A549 (cell line): ENCODE measurements around the gene BANF2. TPM values are rescaled to one million over a fixed set of nuclear protein-coding genes. Genes with fewer than 3 reads are reported as not detected.

Source experiments
- ATAC-seq, 2 experiments: fragments of 200-7000 bp in 1 of 2; fragments of >200 bp in 1 of 2; cut with Nextera tagmentation in 1 of 2; cut with Tn5 transposase in 1 of 2; 3 replicates each; pipeline versions ENCODE4 v1.8.0 to v1.9.1; 2018 to 2020; ENCODE audit warnings: mild to moderate bottlenecking in 1 of 2, moderate library complexity in 1 of 2
- CTCF ChIA-PET: fragments of 300-600 bp; sonication (Branson Sonifier 250); formaldehyde crosslinking; extraction: SDS; loops from one replicate; lab custom pipeline; 2021; ENCODE audit warnings: antibody characterized with exemption, inconsistent platforms; lab: Yijun Ruan, JAX
- POLR2A ChIA-PET: fragments of 350-600 bp; formaldehyde crosslinking; extraction: SDS; loops from one replicate; lab custom pipeline; 2021; ENCODE audit warnings: antibody characterized with exemption, inconsistent platforms; lab: Yijun Ruan, JAX
- DNase-seq, 2 experiments: peaks; one replicate each; pipeline versions ENCODE4 v3.0.0 to v3.0.0-alpha.2; 2011 to 2016; ENCODE audit warnings: low read depth in 1 of 2, low spot score in 1 of 2
- FAIRE-seq: peaks from 2 replicates; lab custom pipeline; 2011; peaks lifted over from hg19 to GRCh38; lab: Jason Lieb, UNC
- H3K27ac ChIP-seq, 2 experiments: fragments of >200 bp; sonication (Bioruptor Twin); formaldehyde crosslinking; 3 replicates each; pipeline ENCODE4 v1.5.1; 2016 to 2017
- H3K4me1 ChIP-seq: fragments of >200 bp; sonication (Bioruptor Twin); formaldehyde crosslinking; 3 replicates; pipeline ENCODE4 v1.6.1; 2016
- H3K4me2 ChIP-seq: fragments of >200 bp; sonication (Bioruptor Twin); formaldehyde crosslinking; 3 replicates; pipeline ENCODE4 v1.6.1; 2016
- H3K4me3 ChIP-seq: fragments of >200 bp; sonication (Bioruptor Twin); formaldehyde crosslinking; 3 replicates; pipeline ENCODE4 v1.5.1; 2016
- H3K9me3 ChIP-seq: fragments of >200 bp; sonication (Bioruptor Twin); formaldehyde crosslinking; 3 replicates; pipeline ENCODE4 v1.6.1; 2016
- BHLHE40 ChIP-seq: IDR thresholded peaks from 2 replicates; pipeline ENCODE4 v1.6.1; 2012; ENCODE audit warnings: low read depth, low read length, inconsistent platforms
- CBX8 ChIP-seq: fragments of 200-600 bp; sonication (generic); IDR thresholded peaks from 2 replicates; pipeline ENCODE4 v1.6.1; 2016
- CEBPB ChIP-seq, 2 experiments: fragments of >200 bp in 1 of 2; sonication (Bioruptor Twin) in 1 of 2; formaldehyde crosslinking in 1 of 2; IDR thresholded peaks; 2 replicates each; pipeline ENCODE4 v1.6.1; 2012 to 2016
- CHD4 ChIP-seq: fragments of 200-600 bp; sonication (generic); IDR thresholded peaks from 2 replicates; pipeline ENCODE4 v1.6.1; 2016; ENCODE audit warnings: antibody characterized with exemption, mild to moderate bottlenecking, borderline replicate concordance
- CTCF ChIP-seq: fragments of >200 bp; sonication (Bioruptor Twin); formaldehyde crosslinking; IDR thresholded peaks from 3 replicates; pipeline ENCODE4 v1.5.1; 2016
- ELK1 ChIP-seq: fragments of 150-350 bp; IDR thresholded peaks from 2 replicates; pipeline ENCODE4 v1.6.1; 2014; ENCODE audit warnings: low read depth, mild to moderate bottlenecking, low read length
- HDAC2 ChIP-seq: fragments of 200-600 bp; sonication (generic); IDR thresholded peaks from 2 replicates; pipeline ENCODE4 v1.6.1; 2016
- HES2 ChIP-seq: fragments of >200 bp; sonication (Bioruptor Twin); formaldehyde crosslinking; IDR thresholded peaks from 2 replicates; pipeline ENCODE4 v1.6.1; 2016
- HEYL ChIP-seq: fragments of 250-450 bp; sonication (Bioruptor Pico); IDR thresholded peaks from 2 replicates; pipeline ENCODE4 v1.8.0; 2021; ENCODE audit warnings: mild to moderate bottlenecking, moderate library complexity
- HOXB5 ChIP-seq: fragments of 250-450 bp; sonication (Bioruptor Pico); IDR thresholded peaks from 2 replicates; pipeline ENCODE4 v1.5.0; 2020; ENCODE audit warnings: mild to moderate bottlenecking, moderate library complexity
- KDM5A ChIP-seq: fragments of 200-600 bp; sonication (generic); IDR thresholded peaks from 2 replicates; pipeline ENCODE4 v1.6.1; 2016; ENCODE audit warnings: antibody characterized with exemption, mild to moderate bottlenecking
- MAFK ChIP-seq: fragments of 450-650 bp; IDR thresholded peaks from 2 replicates; pipeline ENCODE4 v1.6.1; 2014; ENCODE audit not compliant: partially characterized antibody
- MAX ChIP-seq: IDR thresholded peaks from 2 replicates; pipeline ENCODE4 v1.6.1; 2012
- NPAS2 ChIP-seq: fragments of 250-450 bp; sonication (Bioruptor Pico); IDR thresholded peaks from 2 replicates; pipeline ENCODE4 v1.8.0; 2022; ENCODE audit warnings: mild to moderate bottlenecking, moderate library complexity, borderline replicate concordance
- NR3C1 ChIP-seq: fragments of >200 bp; sonication (Bioruptor Twin); formaldehyde crosslinking; IDR thresholded peaks from 3 replicates; pipeline ENCODE4 v1.6.1; 2017
- POLR2AphosphoS2 ChIP-seq: conservative IDR thresholded peaks from 2 replicates; pipeline ENCODE4 v1.6.1; 2012; ENCODE audit warnings: low read length, improper control_type of control experiment, inconsistent platforms
- RAD21 ChIP-seq, 2 experiments: fragments of >200 bp in 1 of 2; sonication (Bioruptor Twin) in 1 of 2; formaldehyde crosslinking in 1 of 2; IDR thresholded peaks in 1 of 2; conservative IDR thresholded peaks in 1 of 2; 2 replicates in 1 of 2; 3 replicates in 1 of 2; pipeline ENCODE4 v1.6.1; 2012 to 2018; ENCODE audit warnings: inconsistent platforms in 1 of 2
- RARB ChIP-seq: fragments of 250-450 bp; sonication (Bioruptor Pico); IDR thresholded peaks from 2 replicates; pipeline ENCODE4 v1.8.0; 2021; ENCODE audit warnings: mild to moderate bottlenecking, moderate library complexity
- TFCP2L1 ChIP-seq: fragments of 250-450 bp; sonication (Bioruptor Pico); IDR thresholded peaks from 2 replicates; pipeline ENCODE4 v1.5.0; 2021; ENCODE audit warnings: mild to moderate bottlenecking
- TP53 ChIP-seq: fragments of 250-450 bp; sonication (Bioruptor Pico); IDR thresholded peaks from 2 replicates; pipeline ENCODE4 v1.5.0; 2021; ENCODE audit warnings: mild to moderate bottlenecking, moderate library complexity
- ZNF302 ChIP-seq: fragments of 250-450 bp; sonication (Bioruptor Pico); IDR thresholded peaks from 2 replicates; pipeline ENCODE4 v1.9.0; 2021; ENCODE audit warnings: inconsistent platforms, mild to moderate bottlenecking, moderate library complexity
- WGBS: methylation state at CpG from one replicate; pipeline ENCODE4 v1.1.6; 2017; ENCODE audit errors: missing lambda C conversion rate; 5-methylcytosine and 5-hydroxymethylcytosine counted together
- polyA plus RNA-seq, 4 experiments: library from polyadenylated mRNA; depleted of rRNA in 3 of 4; stranded (reverse); fragments of >200 nt; fragmentation: RNase III in 1 of 4; extraction: RNeasy Plus Mini Kit Qiagen cat#74134 plus additional on column Dnase treatment in 1 of 4; gene quantifications; 2 replicates in 3 of 4; 3 replicates in 1 of 4; pipeline ENCODE4 v1.2.3, GENCODE V29; 2011 to 2017
- TF ChIP-seq, protein P1 (sequence below): fragments of 250-450 bp; sonication (Bioruptor Pico); IDR thresholded peaks from 2 replicates; pipeline ENCODE4 v1.5.0; 2021; ENCODE audit warnings: mild to moderate bottlenecking, moderate library complexity, borderline replicate concordance

Gene BANF2
- polyA plus RNA-seq, 2 of the 4 experiments (the other 2 are of a cell fraction): not detected

DNA sequence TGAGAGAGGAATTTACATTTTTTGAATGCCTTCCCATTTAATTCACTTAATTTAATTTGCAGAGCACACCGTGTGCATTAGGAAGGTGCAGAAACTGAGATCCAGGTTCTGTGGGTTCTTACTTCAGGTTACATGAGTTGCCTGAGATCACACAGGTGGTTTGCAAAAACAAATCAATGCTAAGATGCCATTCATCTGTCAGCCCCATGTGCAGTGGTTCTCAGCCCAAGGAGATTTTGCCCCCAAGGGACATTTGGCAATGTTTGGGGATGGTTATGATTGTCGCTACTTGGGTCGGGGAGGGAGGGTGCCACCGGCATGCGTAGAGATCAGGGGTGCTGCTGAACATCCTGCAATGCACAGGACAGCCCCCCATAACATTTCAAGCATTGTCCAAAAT lies 34.6 kb downstream of the BANF2 start:
- DNase-seq (no peak), FAIRE-seq (no peak), ATAC-seq (no peak)
- no peak overlapping the region for H3K4me2 ChIP-seq
- POLR2A ChIA-PET: no interaction called here
- no peaks in the 10 kb centered on the region for H3K4me1 ChIP-seq
- H3K4me3 ChIP-seq: no peak overlapping the region
- H3K27ac ChIP-seq: no peak overlapping the region
- TF ChIP-seq RARB (CRISPR knock-in tag): no peak
- TF ChIP-seq BHLHE40: no peak
- TF ChIP-seq HEYL (CRISPR knock-in tag): no peak
- no peak for TF ChIP-seq CTCF
- TF ChIP-seq ELK1: no peak
- TF ChIP-seq ZNF302 (CRISPR knock-in tag): no peak
- no peak for TF ChIP-seq CBX8
- no peak for TF ChIP-seq KDM5A
- no peak for TF ChIP-seq HES2
- TF ChIP-seq HDAC2: no peak
- TF ChIP-seq, all 56 proteins: peak for 0
- WGBS: 77% methylated on average over 5 of the region's 5 CpGs
- H3K9me3 ChIP-seq: peaks cover 34% of the 10 kb centered on the region
- CTCF ChIA-PET: interaction anchor here (0.9 kb wide), 1 partner anchor 164 kb away, joined by 3 read pairs; no protein-coding TSS in a partner anchor

- CTCF ChIA-PET: interaction anchor here (1.2 kb wide), 1 partner anchor 135 kb away, joined by 3 read pairs; no protein-coding TSS in a partner anchor
- Histone ChIP-seq H3K9me3 (peaks cover 39% of the 10 kb centered on the region), H3K4me1 (no peaks in the 10 kb centered on the region), H3K27ac (no peak overlapping the region), H3K4me3 (no peak overlapping the region), H3K4me2 (no peak overlapping the region)
- DNase-seq (no peak), ATAC-seq (no peak; a peak in 2 of 6 replicates), FAIRE-seq (no peak)
- TF ChIP-seq CEBPB (IDR thresholded peaks at IDR 0.05): no peak
- TF ChIP-seq HOXB5 (CRISPR knock-in tag): no peak
- TF ChIP-seq CHD4: no peak
- TF ChIP-seq MAFK: no peak
- no peak for TF ChIP-seq MAX
- TF ChIP-seq POLR2AphosphoS2: no peak
- no peak for TF ChIP-seq TP53
- no peak for TF ChIP-seq HEYL (CRISPR knock-in tag)
- no peak for TF ChIP-seq NR3C1
- no peak for TF ChIP-seq RAD21 (conservative IDR thresholded peaks at IDR 0.05 in 1 of 2, IDR thresholded peaks at IDR 0.05 in 1 of 2)
- no peak for TF ChIP-seq TFCP2L1 (CRISPR knock-in tag)
- TF ChIP-seq NPAS2 (CRISPR knock-in tag): no peak
- TF ChIP-seq KDM5A: no peak
- TF ChIP-seq, protein P1, sequence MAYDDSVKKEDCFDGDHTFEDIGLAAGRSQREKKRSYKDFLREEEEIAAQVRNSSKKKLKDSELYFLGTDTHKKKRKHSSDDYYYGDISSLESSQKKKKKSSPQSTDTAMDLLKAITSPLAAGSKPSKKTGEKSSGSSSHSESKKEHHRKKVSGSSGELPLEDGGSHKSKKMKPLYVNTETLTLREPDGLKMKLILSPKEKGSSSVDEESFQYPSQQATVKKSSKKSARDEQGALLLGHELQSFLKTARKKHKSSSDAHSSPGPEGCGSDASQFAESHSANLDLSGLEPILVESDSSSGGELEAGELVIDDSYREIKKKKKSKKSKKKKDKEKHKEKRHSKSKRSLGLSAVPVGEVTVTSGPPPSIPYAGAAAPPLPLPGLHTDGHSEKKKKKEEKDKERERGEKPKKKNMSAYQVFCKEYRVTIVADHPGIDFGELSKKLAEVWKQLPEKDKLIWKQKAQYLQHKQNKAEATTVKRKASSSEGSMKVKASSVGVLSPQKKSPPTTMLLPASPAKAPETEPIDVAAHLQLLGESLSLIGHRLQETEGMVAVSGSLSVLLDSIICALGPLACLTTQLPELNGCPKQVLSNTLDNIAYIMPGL (CRISPR knock-in tag): no peak
- no peak for TF ChIP-seq ELK1
- POLR2A ChIA-PET: interaction anchor here (0.6 kb wide), 1 partner anchor 53 kb away, joined by 3 read pairs; the partner anchor contains the start of gene RRBP1
- 68% methylated on average over 9 of the region's 9 CpGs for WGBS
Observed at GRCh38 chr20:17735206-17735804, 35.5 kb downstream of the BANF2 start.
